GM12878 (cell line): Measurements from ENCODE around the gene KCNA5. TPM values are rescaled to one million over a fixed set of nuclear protein-coding genes. Genes with fewer than 3 reads are reported as not detected.

Experiments used
- ATAC-seq: fragments of 200-7000 bp; cut with Tn5 transposase; 3 replicates; pipeline ENCODE4 v1.9.1; 2020; ENCODE audit warnings: mild to moderate bottlenecking, moderate library complexity
- BruUV-seq: library from RNA; stranded (reverse); fragments of 400-500 nt; replicated peaks from 2 replicates; lab custom pipeline; 2021; lab: Mats Ljungman, UMichigan
- CTCF ChIA-PET: fragments of 300-600 bp; sonication (Branson Sonifier 250); formaldehyde crosslinking; extraction: SDS; loops from one replicate; lab custom pipeline; 2021; ENCODE audit warnings: inconsistent platforms; lab: Yijun Ruan, JAX
- POLR2A ChIA-PET: fragments of 350-600 bp; formaldehyde crosslinking; extraction: SDS; loops from one replicate; lab custom pipeline; 2021; ENCODE audit warnings: inconsistent platforms; lab: Charles Lee
- RAD21 ChIA-PET: fragments of 300-600 bp; sonication (Branson Sonifier 250); formaldehyde crosslinking; loops from one replicate; lab custom pipeline; 2023; ENCODE audit warnings: antibody characterized with exemption; ENCODE audit not compliant: unreplicated experiment; lab: Charles Lee
- SMC1A ChIA-PET: fragments of 300-600 bp; sonication (Branson Sonifier 250); formaldehyde crosslinking; loops from one replicate; lab custom pipeline; 2023; ENCODE audit not compliant: unreplicated experiment, uncharacterized antibody; lab: Charles Lee
- DNase-seq: peaks from one replicate; pipeline ENCODE4 v3.0.0-alpha.2; 2011; ENCODE audit warnings: low read depth, low spot score
- FAIRE-seq: peaks from 3 replicates; lab custom pipeline; 2011; peaks lifted over from hg19 to GRCh38; lab: Jason Lieb, UNC
- H2AFZ ChIP-seq: 2 replicates; pipeline ENCODE4 v1.6.0; 2011; ENCODE audit warnings: low read depth, low read length, control low read depth; ENCODE audit not compliant: control insufficient read depth
- H3K27ac ChIP-seq: 2 replicates; pipeline ENCODE4 v1.5.1; 2011; ENCODE audit warnings: control low read depth; ENCODE audit not compliant: control insufficient read depth, insufficient read depth
- H3K27me3 ChIP-seq, 2 experiments: replicated peaks in 1 of 2; 2 replicates each; pipeline versions ENCODE4 v1.6.0 to v1.6.1; 2011; ENCODE audit warnings: low read length in 1 of 2; ENCODE audit not compliant: control insufficient read depth in 2 of 2, insufficient read depth in 2 of 2
- H3K36me3 ChIP-seq, 2 experiments: 2 replicates each; pipeline ENCODE4 v1.5.1; 2011; ENCODE audit warnings: low read length in 1 of 2; ENCODE audit not compliant: control insufficient read depth in 2 of 2, insufficient read depth in 2 of 2
- H3K4me1 ChIP-seq: 2 replicates; pipeline ENCODE4 v1.6.1; 2011; ENCODE audit warnings: mild to moderate bottlenecking, low read length, moderate library complexity, mixed read lengths; ENCODE audit not compliant: control insufficient read depth, insufficient read depth
- H3K4me2 ChIP-seq: 2 replicates; pipeline ENCODE4 v1.6.0; 2011; ENCODE audit warnings: control low read depth; ENCODE audit not compliant: control insufficient read depth, insufficient read depth
- H3K4me3 ChIP-seq: fragments of 200-600 bp; sonication (generic); 2 replicates; pipeline ENCODE4 v1.5.1; 2016
- H3K79me2 ChIP-seq: 2 replicates; pipeline ENCODE4 v1.6.0; 2011; ENCODE audit warnings: low read length; ENCODE audit not compliant: control insufficient read depth, insufficient read depth
- H3K9ac ChIP-seq: 2 replicates; pipeline ENCODE4 v1.8.0; 2011; ENCODE audit warnings: low read length, control low read depth, mixed read lengths; ENCODE audit not compliant: control insufficient read depth, insufficient read depth
- H3K9me3 ChIP-seq: replicated peaks from 3 replicates; pipeline ENCODE4 v1.5.1; 2011; ENCODE audit warnings: mild to moderate bottlenecking, low read length; ENCODE audit not compliant: control insufficient read depth, insufficient read depth
- H4K20me1 ChIP-seq: 2 replicates; pipeline ENCODE4 v1.6.0; 2011; ENCODE audit not compliant: control insufficient read depth, insufficient read depth
- CHD2 ChIP-seq: IDR thresholded peaks from 2 replicates; pipeline ENCODE4 v1.6.1; 2011; ENCODE audit warnings: low read depth, low read length, improper control_type of control experiment, borderline replicate concordance
- EED ChIP-seq: sonication (generic); IDR thresholded peaks from 2 replicates; pipeline ENCODE4 v1.6.1; 2016; ENCODE audit warnings: antibody characterized with exemption, low read depth
- IRF4 ChIP-seq: IDR thresholded peaks from 2 replicates; pipeline ENCODE4 v1.6.1; 2011; ENCODE audit warnings: low read depth, low read length
- NBN ChIP-seq: fragments of 450-650 bp; IDR thresholded peaks from 2 replicates; pipeline ENCODE4 v1.6.1; 2016
- NFIC ChIP-seq: IDR thresholded peaks from 2 replicates; pipeline ENCODE4 v1.6.1; 2012; ENCODE audit warnings: low read depth, mild to moderate bottlenecking, inconsistent platforms, low read length, moderate library complexity
- NR2F1 ChIP-seq: fragments of 450-650 bp; conservative IDR thresholded peaks from 2 replicates; pipeline ENCODE4 v1.6.1; 2017; ENCODE audit warnings: mild to moderate bottlenecking
- RUNX3 ChIP-seq: IDR thresholded peaks from 2 replicates; pipeline ENCODE4 v1.6.1; 2012; ENCODE audit warnings: low read length, inconsistent platforms
- SMAD1 ChIP-seq: fragments of 450-650 bp; IDR thresholded peaks from 2 replicates; pipeline ENCODE4 v1.6.1; 2018; ENCODE audit warnings: mild to moderate bottlenecking, low read depth; ENCODE audit not compliant: partially characterized antibody
- SPI1 ChIP-seq: IDR thresholded peaks from 2 replicates; pipeline ENCODE4 v1.6.1; 2011; ENCODE audit warnings: low read depth, mild to moderate bottlenecking, low read length, moderate library complexity, borderline replicate concordance; ENCODE audit not compliant: insufficient read depth
- TCF7 ChIP-seq: IDR thresholded peaks from 2 replicates; pipeline ENCODE4 v1.6.1; 2014; ENCODE audit warnings: antibody characterized with exemption, borderline replicate concordance
- WGBS: methylation state at CpG from one replicate; pipeline ENCODE4 v1.1.6; 2016; ENCODE audit warnings: low lambda C conversion rate; ENCODE audit not compliant: insufficient replicate concordance, insufficient coverage; ENCODE audit errors: missing lambda C conversion rate; 5-methylcytosine and 5-hydroxymethylcytosine counted together
- in situ Hi-C: fragments of 300-500 bp; cut with MboI; formaldehyde crosslinking; loops from 9 replicates; pipeline ENCODE4 v1.14.3; 2018; ENCODE audit warnings: mixed read lengths
- intact Hi-C: fragments of 100-400 bp; cut with micrococcal nuclease; formaldehyde crosslinking; loops from one replicate; pipeline ENCODE4 v1.14.2; 2022; ENCODE audit not compliant: unreplicated experiment
- polyA plus RNA-seq, 11 experiments: library from polyadenylated mRNA; depleted of rRNA in 4 of 11; unstranded in 6 of 11; stranded (reverse) in 5 of 11; fragments of >200 nt; fragmentation: Nextera tagmentation in 4 of 11; fragmentation: Illumina TruSeq in 1 of 11; extraction: Ambion mirVana in 4 of 11; extraction: Trizol in 1 of 11; gene quantifications; 1 replicate in 1 of 11; 2 replicates in 10 of 11; pipeline versions ENCODE4 v1.2.1 to v1.2.3, GENCODE V29; 2011 to 2016; ENCODE audit warnings: inconsistent platforms in 2 of 11, missing spikeins in 2 of 11, low read depth in 1 of 11
- total RNA-seq, 4 experiments: library from RNA; depleted of rRNA in 3 of 4; stranded (reverse); fragments of >200 nt in 3 of 4; fragmentation: Illumina TruSeq in 1 of 4; extraction: Trizol in 1 of 4; gene quantifications; 2 replicates each; pipeline versions ENCODE4 v1.2.1 to v1.2.3, GENCODE V29; 2013 to 2021
- TF ChIP-seq, protein P1 (sequence below): fragments of 450-650 bp; IDR thresholded peaks from 2 replicates; pipeline ENCODE4 v1.6.1; 2016; ENCODE audit warnings: mild to moderate bottlenecking
- TF ChIP-seq, protein P2 (sequence below): fragments of 450-650 bp; conservative IDR thresholded peaks from 2 replicates; pipeline ENCODE4 v1.6.1; 2017; ENCODE audit warnings: mild to moderate bottlenecking, moderate library complexity

KCNA5 gene
- total and polyA plus RNA-seq, 10 of the 15 experiments (the other 5 are each of a cell fraction or from before 2014, with no cell fraction given): 0.11 to 0.56 (median 0.19) TPM; not detected in 4

DNA sequence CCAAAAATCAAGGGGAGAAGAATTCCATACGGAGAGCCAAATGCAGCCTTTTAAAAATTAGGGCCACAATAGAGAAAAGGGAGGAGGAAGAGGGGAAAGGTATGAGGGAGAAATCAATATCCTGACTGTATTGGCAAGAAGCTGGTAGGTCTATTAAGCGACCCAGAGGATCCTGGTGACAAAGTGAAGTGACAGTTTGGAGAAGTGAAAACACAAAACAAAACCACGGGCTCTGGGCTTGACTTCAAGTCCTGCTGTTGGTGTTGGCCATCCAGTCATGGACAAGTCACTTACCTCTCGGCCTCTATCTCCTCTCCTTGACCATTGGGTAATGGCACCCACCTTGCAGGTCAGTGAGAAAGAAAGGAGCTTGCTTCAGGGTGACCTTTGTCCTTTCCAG is 47.0 kb upstream of the KCNA5 start:
- Histone ChIP-seq H4K20me1 (no peaks in the 10 kb centered on the region), H3K79me2 (no peaks in the 10 kb centered on the region), H3K4me2 (no peak overlapping the region), H3K27ac (no peak overlapping the region), H3K4me3 (no peak overlapping the region), H2AFZ (no peak overlapping the region), H3K4me1 (peaks cover 6% of the 10 kb centered on the region; the same call in 1 of the 2 replicates), H3K36me3 (no peaks in the 10 kb centered on the region), H3K9ac (no peak overlapping the region), H3K9me3 (no peaks in the 10 kb centered on the region), H3K27me3 (0 out of 4 replicates have a peak, but pooled peaks cover 2 to 3% of the 10 kb centered on the region in 2 experiments)
- 17% methylated on average over 4 of the region's 4 CpGs for WGBS
- ATAC-seq (peak; percentile 61), DNase-seq (no peak), FAIRE-seq (no peak)
- in situ Hi-C loops (no loop called here), intact Hi-C loops (no loop called here)
- TF ChIP-seq IRF4 (0 out of 2 replicates have a peak, but pooled peaks have one; percentile 31), NBN (no peak), RUNX3 (peak; percentile 57), SPI1 (peak; percentile 89)
- TF ChIP-seq, protein P1, sequence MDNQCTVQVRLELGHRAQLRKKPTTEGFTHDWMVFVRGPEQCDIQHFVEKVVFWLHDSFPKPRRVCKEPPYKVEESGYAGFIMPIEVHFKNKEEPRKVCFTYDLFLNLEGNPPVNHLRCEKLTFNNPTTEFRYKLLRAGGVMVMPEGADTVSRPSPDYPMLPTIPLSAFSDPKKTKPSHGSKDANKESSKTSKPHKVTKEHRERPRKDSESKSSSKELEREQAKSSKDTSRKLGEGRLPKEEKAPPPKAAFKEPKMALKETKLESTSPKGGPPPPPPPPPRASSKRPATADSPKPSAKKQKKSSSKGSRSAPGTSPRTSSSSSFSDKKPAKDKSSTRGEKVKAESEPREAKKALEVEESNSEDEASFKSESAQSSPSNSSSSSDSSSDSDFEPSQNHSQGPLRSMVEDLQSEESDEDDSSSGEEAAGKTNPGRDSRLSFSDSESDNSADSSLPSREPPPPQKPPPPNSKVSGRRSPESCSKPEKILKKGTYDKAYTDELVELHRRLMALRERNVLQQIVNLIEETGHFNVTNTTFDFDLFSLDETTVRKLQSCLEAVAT: 0 out of 2 replicates have a peak, but pooled peaks have one; percentile 39
- CTCF ChIA-PET: interaction anchor here (3.6 kb wide), 1 partner anchor 139 kb away, joined by 32 read pairs; no protein-coding TSS in a partner anchor
- RAD21 ChIA-PET: interaction anchor here (0.8 kb wide), 1 partner anchor 141 kb away, joined by 3 read pairs; no protein-coding TSS in a partner anchor
- POLR2A ChIA-PET: no interaction called here
- SMC1A ChIA-PET: interaction anchor here (1.1 to 4.6 kb wide), 5 partner anchors 10 to 142 kb away, joined by 3 to 26 read pairs (median 3); no protein-coding TSS in a partner anchor
- BruUV-seq: no TSS peak

DNA sequence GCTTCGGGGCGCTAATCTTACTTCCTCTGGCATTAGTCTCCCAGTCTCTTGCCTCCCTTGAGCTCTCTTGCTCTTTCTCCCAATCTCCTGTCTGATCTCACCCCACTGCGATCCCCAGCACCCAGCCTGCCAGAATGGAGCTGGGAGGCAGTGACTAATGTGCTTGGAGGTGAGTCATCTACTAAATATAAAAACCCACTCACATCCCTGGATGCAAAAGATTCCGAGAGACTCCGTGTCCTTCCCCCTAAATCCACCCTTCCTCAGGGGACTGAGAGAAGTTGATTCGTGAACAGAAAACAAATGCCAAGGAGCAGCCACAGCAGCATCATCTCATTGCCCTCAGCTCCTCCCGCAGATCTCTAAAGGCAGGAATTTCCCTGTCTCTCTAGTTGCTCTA is 45.7 kb upstream of the KCNA5 start:
- ChIA-PET POLR2A (no interaction called here), SMC1A (interaction anchor here (1.3 to 4.6 kb wide), 3 partner anchors 11 to 140 kb away, joined by 3 to 26 read pairs (median 6); no protein-coding TSS in a partner anchor), RAD21 (no interaction called here), CTCF (interaction anchor here (0.6 to 3.6 kb wide), 4 partner anchors 140 to 233 kb away, joined by 3 to 32 read pairs (median 4); no protein-coding TSS in a partner anchor)
- BruUV-seq: no TSS peak
- H3K36me3 ChIP-seq: no peaks in the 10 kb centered on the region
- no peak for DNase-seq
- no peak overlapping the region for H2AFZ ChIP-seq
- WGBS: 47% methylated on average over 6 of the region's 7 CpGs
- H3K9me3 ChIP-seq: no peaks in the 10 kb centered on the region
- H3K9ac ChIP-seq: no peak overlapping the region
- H3K4me1 ChIP-seq: peaks cover 10% of the 10 kb centered on the region; the same call in 1 of the 2 replicates
- H3K27ac ChIP-seq: no peak overlapping the region
- TF ChIP-seq TCF7: no peak
- TF ChIP-seq SMAD1: no peak
- TF ChIP-seq EED: no peak
- no peak for TF ChIP-seq NR2F1
- no peak for TF ChIP-seq CHD2
- TF ChIP-seq, protein P2, sequence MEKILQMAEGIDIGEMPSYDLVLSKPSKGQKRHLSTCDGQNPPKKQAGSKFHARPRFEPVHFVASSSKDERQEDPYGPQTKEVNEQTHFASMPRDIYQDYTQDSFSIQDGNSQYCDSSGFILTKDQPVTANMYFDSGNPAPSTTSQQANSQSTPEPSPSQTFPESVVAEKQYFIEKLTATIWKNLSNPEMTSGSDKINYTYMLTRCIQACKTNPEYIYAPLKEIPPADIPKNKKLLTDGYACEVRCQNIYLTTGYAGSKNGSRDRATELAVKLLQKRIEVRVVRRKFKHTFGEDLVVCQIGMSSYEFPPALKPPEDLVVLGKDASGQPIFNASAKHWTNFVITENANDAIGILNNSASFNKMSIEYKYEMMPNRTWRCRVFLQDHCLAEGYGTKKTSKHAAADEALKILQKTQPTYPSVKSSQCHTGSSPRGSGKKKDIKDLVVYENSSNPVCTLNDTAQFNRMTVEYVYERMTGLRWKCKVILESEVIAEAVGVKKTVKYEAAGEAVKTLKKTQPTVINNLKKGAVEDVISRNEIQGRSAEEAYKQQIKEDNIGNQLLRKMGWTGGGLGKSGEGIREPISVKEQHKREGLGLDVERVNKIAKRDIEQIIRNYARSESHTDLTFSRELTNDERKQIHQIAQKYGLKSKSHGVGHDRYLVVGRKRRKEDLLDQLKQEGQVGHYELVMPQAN: no peak
- TF ChIP-seq NFIC: no peak
- H4K20me1 ChIP-seq: no peaks in the 10 kb centered on the region
- in situ Hi-C loops (no loop called here), intact Hi-C loops (no loop called here)
- 0 out of 4 replicates have a peak, but pooled peaks cover 2 to 3% of the 10 kb centered on the region in 2 experiments for H3K27me3 ChIP-seq
- FAIRE-seq: no peak
- no peaks in the 10 kb centered on the region for H3K79me2 ChIP-seq
- no peak overlapping the region for H3K4me3 ChIP-seq
- ATAC-seq: no peak
- no peak overlapping the region for H3K4me2 ChIP-seq
